HL-60 (cell line): ENCODE measurements around the gene OR5H15.
"Not testable (repeated sequence)": the region's sequence is repeated elsewhere in the genome, so short reads cannot be mapped to it uniquely, and the experiment has no call there.

Experiments used
- DNase-seq, 2 experiments: peaks; one replicate each; pipeline ENCODE4 v3.0.0-alpha.2; 2010 to 2020; ENCODE audit warnings: low read depth in 1 of 2, low spot score in 1 of 2
- H3K27ac ChIP-seq: fragments of 250-450 bp; sonication (Bioruptor Pico); replicated peaks from 2 replicates; pipeline ENCODE4 v1.5.1; 2020; ENCODE audit warnings: mild to moderate bottlenecking, moderate library complexity
- H3K27me3 ChIP-seq: fragments of 250-450 bp; sonication (Bioruptor Pico); 2 replicates; pipeline ENCODE4 v1.5.1; 2021; ENCODE audit warnings: mild to moderate bottlenecking, moderate library complexity; ENCODE audit not compliant: insufficient read depth, poor library complexity, severe bottlenecking
- H3K4me3 ChIP-seq: replicated peaks from 2 replicates; pipeline ENCODE4 v1.5.1; 2011; ENCODE audit warnings: mild to moderate bottlenecking, control low read depth, low read length; ENCODE audit not compliant: insufficient read depth
- CTCF ChIP-seq: IDR thresholded peaks from one replicate; pipeline ENCODE4 v1.5.1; 2011; ENCODE audit warnings: low read length, control low read depth, inconsistent platforms; ENCODE audit not compliant: insufficient read depth
- GABPA ChIP-seq: IDR thresholded peaks from 2 replicates; pipeline ENCODE4 v1.6.1; 2012; ENCODE audit warnings: low read depth
- POLR2AphosphoS5 ChIP-seq: IDR thresholded peaks from 2 replicates; pipeline ENCODE4 v1.6.1; 2012; ENCODE audit warnings: low read depth
- REST ChIP-seq: IDR thresholded peaks from 2 replicates; pipeline ENCODE4 v1.6.1; 2012; ENCODE audit warnings: low read depth; ENCODE audit not compliant: insufficient replicate concordance
- SPI1 ChIP-seq: IDR thresholded peaks from 2 replicates; pipeline ENCODE4 v1.6.1; 2012; ENCODE audit warnings: low read depth, mild to moderate bottlenecking, borderline replicate concordance

OR5H15 gene

GRCh38 chr3:98188545-98188944, 22.0 kb downstream of the OR5H15 start:
- H3K27ac ChIP-seq, result no peak overlapping the region
- TF ChIP-seq POLR2AphosphoS5 (no peak), GABPA (no peak), CTCF (peak; percentile 33), REST (no peak), SPI1 (peak; percentile 32; the same call in 1 of the 2 replicates)
- no peak overlapping the region for H3K4me3 ChIP-seq
- no peaks in the 10 kb centered on the region for H3K27me3 ChIP-seq
- DNase-seq, result peak in 1 of 2 experiments; percentile 77

GRCh38 chr3:98190911-98191310, 24.4 kb downstream of the OR5H15 start:
- H3K27ac ChIP-seq, H3K4me3 ChIP-seq, H3K27me3 ChIP-seq, DNase-seq: not testable (repeated sequence)

GRCh38 chr3:98196293-98196692, 29.8 kb downstream of the OR5H15 start:
- H3K4me3 ChIP-seq, H3K27ac ChIP-seq: not testable (repeated sequence)

GRCh38 chr3:98199020-98199419, 32.5 kb downstream of the OR5H15 start:
- no peak for DNase-seq
- Histone ChIP-seq H3K27me3 (no peaks in the 10 kb centered on the region), H3K27ac (no peak overlapping the region), H3K4me3 (no peak overlapping the region)
- no peak for TF ChIP-seq GABPA

More at GRCh38 chr3:98196293-98196692, 29.8 kb downstream of the OR5H15 start:
- not testable (repeated sequence) for DNase-seq, H3K27me3 ChIP-seq

GRCh38 chr3:98209244-98209643, 42.7 kb downstream of the OR5H15 start:
- Histone ChIP-seq H3K27me3 (no peaks in the 10 kb centered on the region), H3K27ac (no peak overlapping the region), H3K4me3 (no peak overlapping the region)
- DNase-seq, result no peak
- no peak for TF ChIP-seq GABPA
- no peak for TF ChIP-seq POLR2AphosphoS5
- no peak for TF ChIP-seq CTCF
- no peak for TF ChIP-seq SPI1
- no peak for TF ChIP-seq REST

- Histone ChIP-seq H3K27ac (no peak overlapping the region), H3K27me3 (no peaks in the 10 kb centered on the region), H3K4me3 (no peak overlapping the region)
- DNase-seq, result no peak
- no peak for TF ChIP-seq CTCF
- TF ChIP-seq GABPA, result no peak
- TF ChIP-seq POLR2AphosphoS5, result no peak
- TF ChIP-seq REST, result no peak
- TF ChIP-seq SPI1, result no peak
Measured at GRCh38 chr3:98213276-98213675, 46.8 kb downstream of the OR5H15 start.
